Endothelial cell of umbilical vein (primary cell): ENCODE measurements around the gene SLC23A1. TPM values are rescaled to one million over a fixed set of nuclear protein-coding genes. Genes with fewer than 3 reads are reported as not detected.

Experiments used
- BruUV-seq: library from RNA; stranded (reverse); fragments of 400-500 nt; replicated peaks from 2 replicates; lab custom pipeline; 2021; lab: Mats Ljungman, UMichigan
- CTCF ChIA-PET: fragments of 300-600, 350-600 bp; sonication (Branson Sonifier 250); formaldehyde crosslinking; loops from one replicate; lab custom pipeline; 2021; ENCODE audit warnings: antibody characterized with exemption, inconsistent platforms; lab: Charles Lee
- POLR2A ChIA-PET: fragments of 300-600, 350-600 bp; sonication (Branson Sonifier 250); formaldehyde crosslinking; loops from one replicate; lab custom pipeline; 2021; ENCODE audit warnings: antibody characterized with exemption, inconsistent platforms; lab: Charles Lee
- DNase-seq: peaks from one replicate; pipeline ENCODE4 v3.0.0-alpha.2; 2011; ENCODE audit warnings: low read depth, low spot score
- FAIRE-seq: peaks from 2 replicates; lab custom pipeline; 2011; peaks lifted over from hg19 to GRCh38; lab: Jason Lieb, UNC
- H2AFZ ChIP-seq: 2 replicates; pipeline ENCODE4 v1.6.0; 2012; ENCODE audit warnings: low read depth, low read length, control low read depth, inconsistent platforms
- H3K27ac ChIP-seq: 2 replicates; pipeline ENCODE4 v1.5.1; 2011; ENCODE audit warnings: low read depth, mild to moderate bottlenecking, control low read depth, low read length, moderate library complexity; ENCODE audit not compliant: insufficient read depth
- H3K27me3 ChIP-seq, 2 experiments: 2 replicates each; pipeline versions ENCODE4 v1.6.0 to v1.6.1; 2011; ENCODE audit warnings: low read length in 2 of 2, mixed read lengths in 1 of 2; ENCODE audit not compliant: control insufficient read depth in 2 of 2, insufficient read depth in 2 of 2
- H3K36me3 ChIP-seq, 2 experiments: 2 replicates in 1 of 2; 3 replicates in 1 of 2; pipeline ENCODE4 v1.5.1; 2011; ENCODE audit warnings: low read length in 2 of 2, mild to moderate bottlenecking in 1 of 2, moderate library complexity in 1 of 2; ENCODE audit not compliant: control insufficient read depth in 2 of 2, insufficient read depth in 2 of 2; ENCODE audit errors: extremely low read depth in 1 of 2
- H3K4me1 ChIP-seq: 3 replicates; pipeline ENCODE4 v1.5.1; 2011; ENCODE audit warnings: mild to moderate bottlenecking, low read length; ENCODE audit not compliant: control insufficient read depth, insufficient read depth; ENCODE audit errors: extremely low read depth
- H3K4me2 ChIP-seq: 2 replicates; pipeline ENCODE4 v1.6.1; 2011; ENCODE audit warnings: low read length, control low read depth, mixed read lengths; ENCODE audit not compliant: insufficient read depth
- H3K4me3 ChIP-seq, 3 experiments: fragments of 200-600 bp in 1 of 3; sonication (generic), shearing (Covaris generic) in 1 of 3; replicated peaks in 1 of 3; 2 replicates each; pipeline ENCODE4 v1.5.1; 2011 to 2016; ENCODE audit warnings: control low read depth in 3 of 3, low read length in 3 of 3, mild to moderate bottlenecking in 2 of 3, inconsistent platforms in 1 of 3, low read depth in 1 of 3, moderate library complexity in 1 of 3; ENCODE audit not compliant: insufficient read depth in 1 of 3
- H3K79me2 ChIP-seq: 2 replicates; pipeline ENCODE4 v1.6.0; 2012; ENCODE audit warnings: low read length, inconsistent platforms; ENCODE audit not compliant: control insufficient read depth, insufficient read depth
- H3K9ac ChIP-seq: replicated peaks from 2 replicates; pipeline ENCODE3; 2011; ENCODE audit warnings: low read length, control low read depth; ENCODE audit not compliant: insufficient read depth; ENCODE audit errors: extremely low read depth
- H3K9me1 ChIP-seq: replicated peaks from 3 replicates; pipeline ENCODE4 v1.6.0; 2011; ENCODE audit warnings: mild to moderate bottlenecking, low read length; ENCODE audit not compliant: control insufficient read depth, insufficient read depth; ENCODE audit errors: extremely low read depth
- H3K9me3 ChIP-seq: replicated peaks from 2 replicates; pipeline ENCODE4 v1.5.1; 2012; ENCODE audit warnings: low read length, inconsistent platforms; ENCODE audit not compliant: control insufficient read depth, insufficient read depth
- H4K20me1 ChIP-seq: replicated peaks from 2 replicates; pipeline ENCODE3; 2011; ENCODE audit warnings: mild to moderate bottlenecking, low read length; ENCODE audit not compliant: control insufficient read depth, insufficient read depth; ENCODE audit errors: extremely low read depth
- CTCF ChIP-seq, 2 donors: IDR thresholded peaks; 1 replicate in 1 of 2; 2 replicates in 1 of 2; pipeline ENCODE4 v1.5.1; 2011; ENCODE audit warnings: low read length in 2 of 2, mild to moderate bottlenecking in 2 of 2, moderate library complexity in 2 of 2, control low read depth in 1 of 2, inconsistent platforms in 1 of 2, low read depth in 1 of 2; ENCODE audit not compliant: insufficient read depth in 1 of 2; ENCODE audit errors: extremely low read depth in 1 of 2
- EZH2 ChIP-seq: IDR thresholded peaks from 2 replicates; pipeline ENCODE4 v1.6.1; 2012; ENCODE audit warnings: borderline replicate concordance, low read depth, mild to moderate bottlenecking, moderate library complexity, low read length, inconsistent platforms; ENCODE audit not compliant: severe bottlenecking
- FOS ChIP-seq: IDR thresholded peaks from 2 replicates; pipeline ENCODE4 v1.6.1; 2011; ENCODE audit warnings: mild to moderate bottlenecking, low read length, moderate library complexity, borderline replicate concordance; ENCODE audit not compliant: insufficient read depth
- GATA2 ChIP-seq: IDR thresholded peaks from 2 replicates; pipeline ENCODE4 v1.7.0; 2011; ENCODE audit warnings: low read depth, mild to moderate bottlenecking, moderate library complexity, mixed read lengths, low read length; ENCODE audit not compliant: insufficient read length, insufficient read depth
- JUN ChIP-seq: IDR thresholded peaks from 2 replicates; pipeline ENCODE4 v1.6.1; 2011; ENCODE audit warnings: borderline replicate concordance, low read depth; ENCODE audit not compliant: insufficient read length, insufficient read depth
- MAX ChIP-seq: IDR thresholded peaks from 2 replicates; pipeline ENCODE4 v1.6.1; 2011; ENCODE audit not compliant: insufficient read depth, insufficient read length
- MYC ChIP-seq: IDR thresholded peaks from one replicate; pipeline ENCODE4 v1.6.1; 2011; ENCODE audit warnings: mild to moderate bottlenecking, low read depth, low read length
- POLR2A ChIP-seq: IDR thresholded peaks from 2 replicates; pipeline ENCODE4 v1.6.1; 2012; ENCODE audit warnings: low read depth, mild to moderate bottlenecking, control low read depth, low read length
- POLR2AphosphoS5 ChIP-seq: IDR thresholded peaks from 2 replicates; pipeline ENCODE4 v1.6.1; 2012; ENCODE audit warnings: low read depth, mild to moderate bottlenecking, control low read depth, low read length, moderate library complexity; ENCODE audit not compliant: insufficient read depth
- dilution Hi-C: fragments of 300-500 bp; cut with MboI; formaldehyde crosslinking; loops from one replicate; pipeline ENCODE4 v1.15.0; 2019; ENCODE audit warnings: low sequenced_read_pairs; ENCODE audit not compliant: extremely low pct_ligation_motif_present
- intact Hi-C: fragments of 100-400 bp; cut with micrococcal nuclease; formaldehyde crosslinking; loops from one replicate; pipeline ENCODE4 v1.10.0; 2022
- polyA plus RNA-seq, 4 experiments: library from polyadenylated mRNA; depleted of rRNA in 3 of 4; stranded (reverse) in 3 of 4; unstranded in 1 of 4; fragments of >200 nt; gene quantifications; 2 replicates each; pipeline versions ENCODE4 v1.2.1 to v1.2.3, GENCODE V29; 2011 to 2012; ENCODE audit warnings: missing spikeins in 1 of 4
- total RNA-seq: library from RNA; stranded (reverse); gene quantifications from 2 replicates; pipeline ENCODE4 v1.2.3, GENCODE V29; 2021

The SLC23A1 gene
- total and polyA plus RNA-seq, 2 donors (not counting 3 experiments of a cell fraction or from before 2014, with no cell fraction given): not detected

GRCh38 chr5:139392324-139392677 is 9.2 kb upstream of the SLC23A1 start:
- H3K9me3 ChIP-seq: no peaks in the 10 kb centered on the region
- H3K9me1 ChIP-seq: no peaks in the 10 kb centered on the region
- intact Hi-C loops: loop anchor here (2.0 to 5.0 kb wide), 2 partner anchors 100 to 814 kb away; partner anchors contain the start of gene MATR3
- peak overlapping the region; percentile 52 for H3K4me2 ChIP-seq
- POLR2A ChIA-PET: interaction anchor here (1.3 kb wide), 1 partner anchor 50 kb away, joined by 3 read pairs; the partner anchor contains the start of gene PAIP2
- FAIRE-seq (no peak), DNase-seq (no peak)
- CTCF ChIA-PET: interaction anchor here (0.7 to 2.1 kb wide), 9 partner anchors 9 to 817 kb away, joined by 3 to 7 read pairs (median 3); partner anchors contain the start of genes MATR3 and PAIP2
- no peaks in the 10 kb centered on the region for H3K79me2 ChIP-seq
- H3K36me3 ChIP-seq: no peaks in the 10 kb centered on the region
- H3K27ac ChIP-seq: no peak overlapping the region
- dilution Hi-C loops: no loop called here
- H3K9ac ChIP-seq: peak overlapping the region; percentile 10
- H3K27me3 ChIP-seq: peaks cover 7 to 14% of the 10 kb centered on the region in 2 experiments
- peak overlapping the region in 1 of 3 experiments; percentile 15 for H3K4me3 ChIP-seq
- peak overlapping the region; percentile 64 for H2AFZ ChIP-seq
- no peak for TF ChIP-seq MYC
- TF ChIP-seq FOS: no peak
- TF ChIP-seq MAX: no peak
- TF ChIP-seq CTCF (IDR thresholded peaks at IDR 0.05; ENCODE audit: extremely low read depth in 1 of 2, insufficient read depth in 1 of 2, low read depth in 1 of 2, low read length in 2 of 2): no peak
- TF ChIP-seq JUN: no peak
- TF ChIP-seq EZH2: no peak
- TF ChIP-seq POLR2AphosphoS5: no peak
- TF ChIP-seq POLR2A: no peak
- no peak for TF ChIP-seq GATA2
- no TSS peak for BruUV-seq
- no peaks in the 10 kb centered on the region for H4K20me1 ChIP-seq
- peaks cover 12% of the 10 kb centered on the region for H3K4me1 ChIP-seq
